ENCODE results near the gene MTCP1. TPM values are rescaled to one million over a fixed set of nuclear protein-coding genes. Genes with fewer than 3 reads are reported as not detected.

The MTCP1 gene
- total and polyA plus RNA-seq, 4 donors = 7.6 to 60.2 (median 13.6) TPM

DNA sequence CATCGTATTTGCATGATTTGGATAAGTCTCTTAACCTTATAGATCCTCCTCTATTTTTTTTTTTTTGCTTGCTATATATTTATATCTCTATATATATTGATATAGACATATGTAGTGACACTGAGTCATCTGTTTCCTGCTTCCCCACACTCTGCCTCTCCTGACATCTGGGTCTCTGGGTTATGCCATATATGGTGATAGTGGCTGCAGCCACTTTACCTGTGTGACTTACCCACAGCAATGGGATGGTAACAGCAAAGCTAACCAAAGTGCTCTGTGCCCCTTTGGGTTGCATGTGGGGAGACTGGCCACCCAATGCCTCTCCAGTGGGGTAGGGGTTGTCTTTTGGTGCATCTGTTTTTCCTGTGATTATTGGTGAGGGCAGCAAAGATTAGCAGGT is 14.5 kb downstream of the MTCP1 start:
- Histone ChIP-seq H3K27ac (ENCODE audit: low read depth in 1 of 2, low read length in 1 of 2) (no peak overlapping the region), H3K9ac (ENCODE audit: insufficient read depth in 1 of 2, low read length in 2 of 2) (no peak overlapping the region)
- TF ChIP-seq, protein P1, sequence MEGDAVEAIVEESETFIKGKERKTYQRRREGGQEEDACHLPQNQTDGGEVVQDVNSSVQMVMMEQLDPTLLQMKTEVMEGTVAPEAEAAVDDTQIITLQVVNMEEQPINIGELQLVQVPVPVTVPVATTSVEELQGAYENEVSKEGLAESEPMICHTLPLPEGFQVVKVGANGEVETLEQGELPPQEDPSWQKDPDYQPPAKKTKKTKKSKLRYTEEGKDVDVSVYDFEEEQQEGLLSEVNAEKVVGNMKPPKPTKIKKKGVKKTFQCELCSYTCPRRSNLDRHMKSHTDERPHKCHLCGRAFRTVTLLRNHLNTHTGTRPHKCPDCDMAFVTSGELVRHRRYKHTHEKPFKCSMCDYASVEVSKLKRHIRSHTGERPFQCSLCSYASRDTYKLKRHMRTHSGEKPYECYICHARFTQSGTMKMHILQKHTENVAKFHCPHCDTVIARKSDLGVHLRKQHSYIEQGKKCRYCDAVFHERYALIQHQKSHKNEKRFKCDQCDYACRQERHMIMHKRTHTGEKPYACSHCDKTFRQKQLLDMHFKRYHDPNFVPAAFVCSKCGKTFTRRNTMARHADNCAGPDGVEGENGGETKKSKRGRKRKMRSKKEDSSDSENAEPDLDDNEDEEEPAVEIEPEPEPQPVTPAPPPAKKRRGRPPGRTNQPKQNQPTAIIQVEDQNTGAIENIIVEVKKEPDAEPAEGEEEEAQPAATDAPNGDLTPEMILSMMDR (IDR thresholded peaks at IDR 0.05; ENCODE audit: control extremely low read depth, extremely low read depth) = no peak

DNA sequence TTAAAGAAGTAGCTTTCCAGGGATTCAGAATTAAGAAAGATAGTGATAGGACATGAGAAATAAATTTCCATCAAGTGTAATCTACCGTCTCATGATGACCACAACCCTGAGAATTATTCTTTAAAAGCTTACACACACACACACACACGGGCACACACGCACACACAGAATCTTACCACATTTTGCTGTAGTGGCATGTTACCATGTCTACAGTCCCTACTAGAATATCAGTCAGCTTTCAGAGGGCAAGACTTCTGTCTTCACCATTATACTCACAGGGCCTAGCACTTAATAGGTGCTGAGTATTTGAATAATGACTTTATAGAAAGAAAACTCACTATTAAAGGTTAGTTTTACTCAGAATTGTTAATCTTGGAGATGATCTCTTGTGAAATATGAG is 15.4 kb downstream of the MTCP1 start:
- no peak for DNase-seq
- ATAC-seq (ENCODE audit: insufficient read depth, low FRiP score) = no peak
- H3K9me3 ChIP-seq (ENCODE audit: control insufficient read depth in 4 of 4, insufficient read depth in 3 of 4, low read length in 3 of 4) = no peaks in the 10 kb centered on the region
- WGBS, 2 donors = 83 to 87% methylated on average over 3 of the region's 3 CpGs
- H3K27me3 ChIP-seq (ENCODE audit: control insufficient read depth in 3 of 3, insufficient read depth in 3 of 3, low read length in 2 of 3) = no peaks in the 10 kb centered on the region
- H3K9ac ChIP-seq (ENCODE audit: insufficient read depth in 1 of 2, low read length in 2 of 2) = no peak overlapping the region
- peaks cover 0 to 12% (median under 1%) of the 10 kb centered on the region in 4 donors for H3K36me3 ChIP-seq (ENCODE audit: control insufficient read depth in 4 of 4, insufficient read depth in 4 of 4, low read length in 4 of 4)
- TF ChIP-seq, protein P1 (IDR thresholded peaks at IDR 0.05; ENCODE audit: control extremely low read depth, extremely low read depth) = no peak
- H3K4me1 ChIP-seq (ENCODE audit: control insufficient read depth in 5 of 5, insufficient read depth in 5 of 5, low read length in 5 of 5) = peaks cover 0 to 6% (median 0%) of the 10 kb centered on the region in 5 donors
- H3K27ac ChIP-seq (ENCODE audit: low read depth in 1 of 2, low read length in 1 of 2) = no peak overlapping the region
- H3K4me3 ChIP-seq = no peak overlapping the region

More for the DNA sequence above, 14.5 kb downstream of the MTCP1 start:
- Histone ChIP-seq H3K36me3 (ENCODE audit: control insufficient read depth in 4 of 4, insufficient read depth in 4 of 4, low read length in 4 of 4) (peaks cover 0 to 10% (median 2%) of the 10 kb centered on the region in 4 donors), H3K4me1 (ENCODE audit: control insufficient read depth in 5 of 5, insufficient read depth in 5 of 5, low read length in 5 of 5) (peaks cover 0 to 6% (median 0%) of the 10 kb centered on the region in 5 donors), H3K4me3 (no peak overlapping the region), H3K27me3 (ENCODE audit: control insufficient read depth in 3 of 3, insufficient read depth in 3 of 3, low read length in 2 of 3) (no peaks in the 10 kb centered on the region), H3K9me3 (ENCODE audit: control insufficient read depth in 4 of 4, insufficient read depth in 3 of 4, low read length in 3 of 4) (no peaks in the 10 kb centered on the region)
- no peak for DNase-seq
- no peak for ATAC-seq (ENCODE audit: insufficient read depth, low FRiP score)
- WGBS, 2 donors = 75 to 100% methylated on average over 1 of the region's 1 CpG

DNA sequence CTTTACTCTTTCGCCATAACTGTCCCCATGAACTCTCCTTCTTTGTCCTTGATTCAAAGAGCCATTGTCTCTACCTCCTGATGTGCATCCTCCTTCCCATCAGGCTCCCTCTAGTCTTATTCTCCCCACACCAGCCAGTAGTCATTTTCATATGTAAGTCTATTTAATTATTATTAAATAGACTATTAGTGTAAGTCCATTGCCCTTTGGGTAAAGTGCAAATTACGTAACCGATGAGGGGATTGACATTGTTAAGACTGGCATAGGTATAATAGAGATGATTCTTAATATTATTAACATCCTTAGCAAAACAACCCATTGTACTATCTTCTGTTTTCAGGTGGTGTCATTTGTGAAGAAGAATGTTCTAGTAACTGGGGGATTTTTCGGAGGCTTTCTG is 16.7 kb downstream of the MTCP1 start:
- no peak overlapping the region for H3K9ac ChIP-seq (ENCODE audit: insufficient read depth in 1 of 2, low read length in 2 of 2)
- TF ChIP-seq, protein P1 (IDR thresholded peaks at IDR 0.05; ENCODE audit: control extremely low read depth, extremely low read depth) = no peak
- no peak overlapping the region for H3K27ac ChIP-seq (ENCODE audit: low read depth in 1 of 2, low read length in 1 of 2)
- no peaks in the 10 kb centered on the region for H3K9me3 ChIP-seq (ENCODE audit: control insufficient read depth in 4 of 4, insufficient read depth in 3 of 4, low read length in 3 of 4)
- H3K36me3 ChIP-seq (ENCODE audit: control insufficient read depth in 4 of 4, insufficient read depth in 4 of 4, low read length in 4 of 4) = peaks cover 0 to 12% (median 0%) of the 10 kb centered on the region in 4 donors
- DNase-seq = no peak
- ATAC-seq (ENCODE audit: insufficient read depth, low FRiP score) = no peak
- no peak overlapping the region for H3K4me3 ChIP-seq
- no peaks in the 10 kb centered on the region for H3K27me3 ChIP-seq (ENCODE audit: control insufficient read depth in 3 of 3, insufficient read depth in 3 of 3, low read length in 2 of 3)
- H3K4me1 ChIP-seq (ENCODE audit: control insufficient read depth in 5 of 5, insufficient read depth in 5 of 5, low read length in 5 of 5) = peaks cover 0 to 6% (median 0%) of the 10 kb centered on the region in 5 donors
- WGBS, 2 donors = 89 to 95% methylated on average over 4 of the region's 4 CpGs

DNA sequence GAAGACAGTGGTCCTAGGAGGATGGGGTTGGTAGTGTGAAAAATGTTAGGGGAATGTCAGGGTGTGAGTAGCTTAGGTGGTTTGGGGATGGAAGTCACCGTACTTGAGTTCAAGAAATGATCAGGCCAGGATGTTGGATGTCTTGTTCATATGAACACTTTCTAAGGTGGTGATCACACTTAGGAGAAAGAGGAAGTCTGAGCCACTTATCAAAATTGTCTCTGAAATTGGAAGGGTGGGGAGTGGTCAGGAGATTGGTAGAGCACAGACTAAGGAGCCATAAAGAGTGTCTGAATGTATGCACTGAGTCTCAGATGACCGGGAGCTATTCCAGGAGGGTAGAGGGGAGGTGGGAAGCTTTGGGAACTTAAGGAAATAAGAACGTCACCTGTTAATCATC is 17.3 kb downstream of the MTCP1 start:
- H3K27ac ChIP-seq (ENCODE audit: low read depth in 1 of 2, low read length in 1 of 2) = no peak overlapping the region
- 72 to 91% methylated on average over 3 of the region's 3 CpGs for WGBS, 2 donors
- no peak overlapping the region for H3K4me3 ChIP-seq
- H3K9me3 ChIP-seq (ENCODE audit: control insufficient read depth in 4 of 4, insufficient read depth in 3 of 4, low read length in 3 of 4) = no peaks in the 10 kb centered on the region
- H3K4me1 ChIP-seq (ENCODE audit: control insufficient read depth in 5 of 5, insufficient read depth in 5 of 5, low read length in 5 of 5) = peaks cover 0 to 7% (median 0%) of the 10 kb centered on the region in 5 donors
- no peak overlapping the region for H3K9ac ChIP-seq (ENCODE audit: insufficient read depth in 1 of 2, low read length in 2 of 2)
- no peaks in the 10 kb centered on the region for H3K27me3 ChIP-seq (ENCODE audit: control insufficient read depth in 3 of 3, insufficient read depth in 3 of 3, low read length in 2 of 3)
- H3K36me3 ChIP-seq (ENCODE audit: control insufficient read depth in 4 of 4, insufficient read depth in 4 of 4, low read length in 4 of 4) = peaks cover 0 to 12% (median 0%) of the 10 kb centered on the region in 4 donors
- DNase-seq (no peak), ATAC-seq (ENCODE audit: insufficient read depth, low FRiP score) (no peak)
- TF ChIP-seq, protein P1 (IDR thresholded peaks at IDR 0.05; ENCODE audit: control extremely low read depth, extremely low read depth) = no peak

Data from lung (tissue), 12 donors.